Hematopoietic multipotent progenitor cell treated with erythropoietin and hydrocortisone succinate and interleukin-3 and kit ligand, for 15 days (in vitro differentiated cells): ENCODE measurements around the gene RPS4Y2.

Experiments used
- DNase-seq: peaks from one replicate; pipeline ENCODE4 v3.0.0-alpha.2; 2015; ENCODE audit warnings: low spot score

Gene RPS4Y2

GRCh38 chrY:20755808-20756207 is at the start of gene RPS4Y2:
RPS4Y2 (plus strand) TSS chrY:20756108; CDS start chrY:20756164, 56 bp downstream.
- no peak for DNase-seq

- peak; percentile 63 for DNase-seq
Measured at GRCh38 chrY:20714391-20714790, 41.5 kb upstream of the RPS4Y2 start.

- no peak for DNase-seq
Measured at GRCh38 chrY:20726184-20726907, 29.6 kb upstream of the RPS4Y2 start.

GRCh38 chrY:20735200-20735599 is 20.7 kb upstream of the RPS4Y2 start:
- no peak for DNase-seq

GRCh38 chrY:20739806-20740205 is 16.1 kb upstream of the RPS4Y2 start:
- DNase-seq = peak; percentile 68

- peak; percentile 76 for DNase-seq
Measured at GRCh38 chrY:20740609-20741008, 15.3 kb upstream of the RPS4Y2 start.

GRCh38 chrY:20745060-20745459 is 10.8 kb upstream of the RPS4Y2 start:
- no peak for DNase-seq

GRCh38 chrY:20746919-20747318 is 9.0 kb upstream of the RPS4Y2 start:
- DNase-seq = no peak

- no peak for DNase-seq
Measured at GRCh38 chrY:20763869-20764268, 8.0 kb downstream of the RPS4Y2 start.

GRCh38 chrY:20765117-20765516 is 9.2 kb downstream of the RPS4Y2 start:
- no peak for DNase-seq

- DNase-seq = no peak
Measured at GRCh38 chrY:20770755-20771154, 14.8 kb downstream of the RPS4Y2 start.

GRCh38 chrY:20776104-20776503 is 20.2 kb downstream of the RPS4Y2 start:
- no peak for DNase-seq

GRCh38 chrY:20780104-20780654 is 24.3 kb downstream of the RPS4Y2 start:
- no peak for DNase-seq

- DNase-seq = no peak
Measured at GRCh38 chrY:20780776-20781175, 24.9 kb downstream of the RPS4Y2 start.

GRCh38 chrY:20781408-20781807 is 25.5 kb downstream of the RPS4Y2 start:
- no peak for DNase-seq

- no peak for DNase-seq
Measured at GRCh38 chrY:20784965-20785364, 29.1 kb downstream of the RPS4Y2 start.

GRCh38 chrY:20787076-20787475 is 31.2 kb downstream of the RPS4Y2 start:
- no peak for DNase-seq

- DNase-seq = no peak
Measured at GRCh38 chrY:20798351-20799049, 42.6 kb downstream of the RPS4Y2 start.

- no peak for DNase-seq
Measured at GRCh38 chrY:20802659-20803058, 46.8 kb downstream of the RPS4Y2 start.

- no peak for DNase-seq
Measured at GRCh38 chrY:20806243-20806642, 50.3 kb downstream of the RPS4Y2 start.

GRCh38 chrY:20813459-20813858 is 57.6 kb downstream of the RPS4Y2 start:
- no peak for DNase-seq

- no peak for DNase-seq
Measured at GRCh38 chrY:20814794-20815193, 58.9 kb downstream of the RPS4Y2 start.

GRCh38 chrY:20817067-20817466 is 61.2 kb downstream of the RPS4Y2 start:
- DNase-seq = no peak
